ENCODE results near the gene KCNJ18.
A peak's percentile ranks its signal among the peaks of the same experiment; 100 is the strongest.
"Not testable (repeated sequence)": the region's sequence is repeated elsewhere in the genome, so short reads cannot be mapped to it uniquely, and the experiment has no call there.

The KCNJ18 gene

GRCh38 chr17:21671437-21671836 lies 20.9 kb upstream of the KCNJ18 start:
- not testable (repeated sequence) for DNase-seq

DNA sequence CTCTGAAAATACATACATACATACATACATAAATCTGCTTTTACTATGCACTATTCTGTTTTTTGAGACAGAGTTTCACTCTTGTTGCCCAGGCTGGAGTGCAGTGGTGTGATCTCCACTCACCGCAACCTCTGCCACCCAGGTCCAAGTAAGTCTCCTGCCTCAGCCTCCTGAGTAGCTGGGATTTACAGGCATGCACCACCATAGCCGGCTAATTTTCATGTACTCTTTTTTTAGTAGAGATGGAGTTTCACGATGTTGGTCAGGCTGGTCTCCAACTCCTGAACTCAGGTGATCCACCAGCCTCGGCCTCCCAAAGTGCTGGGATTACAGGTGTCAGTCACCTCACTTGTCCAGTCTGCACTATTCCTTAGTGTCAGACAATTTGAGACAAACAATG lies 20.5 kb upstream of the KCNJ18 start:
- DNase-seq = not testable (repeated sequence)

- not testable (repeated sequence) for DNase-seq
Measured at GRCh38 chr17:21673451-21674241, 18.7 kb upstream of the KCNJ18 start.

DNA sequence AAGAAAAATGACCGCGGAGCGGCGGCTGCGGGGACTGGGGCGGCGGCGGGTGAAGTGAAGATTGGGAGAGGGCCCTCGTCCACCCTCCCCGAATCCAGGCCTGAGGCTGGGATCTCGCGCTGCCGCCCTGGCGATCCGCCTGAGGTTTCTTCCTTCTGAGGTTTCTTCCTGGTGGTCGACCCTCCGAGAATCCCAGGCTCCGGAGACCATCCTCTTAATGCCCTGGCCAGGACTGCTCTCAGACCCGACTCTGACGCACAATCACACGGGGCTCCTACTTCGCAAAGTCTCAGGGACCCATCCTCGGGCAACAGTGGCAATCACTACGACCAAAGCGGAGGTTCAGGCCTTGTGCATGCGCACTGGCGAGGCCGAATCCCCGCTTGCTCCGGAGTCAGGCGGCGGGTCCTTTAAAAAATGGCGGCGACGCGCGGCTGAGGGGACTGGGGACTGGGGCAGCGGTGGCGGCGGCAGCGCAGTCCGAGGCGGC lies 18.0 kb upstream of the KCNJ18 start:
- no peak for DNase-seq

DNA sequence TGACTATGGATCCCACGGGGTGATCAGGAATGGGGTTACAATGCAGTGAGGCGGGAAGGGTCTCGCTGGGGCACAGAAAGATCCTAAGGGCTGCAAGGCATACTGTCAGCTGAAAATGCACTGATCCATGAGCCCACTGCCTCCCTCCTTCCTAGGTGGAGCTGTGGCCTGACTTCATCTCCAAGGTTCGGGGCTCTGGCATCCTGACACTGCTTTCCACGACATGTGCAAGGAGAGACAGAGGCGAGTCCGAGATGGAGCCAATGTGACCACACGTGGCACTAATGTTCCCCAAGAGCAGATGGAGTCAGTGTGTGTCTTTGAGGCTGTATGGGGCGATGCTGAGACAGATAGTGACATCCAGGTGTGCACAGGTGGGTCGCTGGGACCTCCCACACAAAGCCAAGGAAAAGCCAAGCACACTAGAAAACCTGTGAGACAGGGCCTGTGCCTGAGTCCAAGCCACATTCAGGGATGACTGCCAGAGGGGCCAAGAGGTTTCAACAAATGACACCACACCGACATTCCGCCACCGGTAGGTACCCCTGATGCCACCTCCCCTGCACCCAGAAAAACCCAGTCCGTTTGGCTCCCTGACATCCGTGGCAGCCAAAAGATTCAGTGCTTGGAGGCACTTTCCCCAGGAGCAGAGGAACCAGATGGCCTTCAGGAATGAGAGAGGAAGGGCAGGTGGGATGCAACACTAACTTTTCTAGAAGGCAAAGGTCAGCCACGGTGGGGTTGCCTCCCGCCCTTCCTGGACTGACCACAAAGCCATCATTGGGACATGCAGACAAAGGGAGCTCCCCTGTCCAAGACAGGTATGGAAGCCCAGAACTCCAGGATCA lies 17.2 kb upstream of the KCNJ18 start:
- DNase-seq = not testable (repeated sequence)

GRCh38 chr17:21675739-21676130 lies 16.6 kb upstream of the KCNJ18 start:
- DNase-seq = not testable (repeated sequence)

DNA sequence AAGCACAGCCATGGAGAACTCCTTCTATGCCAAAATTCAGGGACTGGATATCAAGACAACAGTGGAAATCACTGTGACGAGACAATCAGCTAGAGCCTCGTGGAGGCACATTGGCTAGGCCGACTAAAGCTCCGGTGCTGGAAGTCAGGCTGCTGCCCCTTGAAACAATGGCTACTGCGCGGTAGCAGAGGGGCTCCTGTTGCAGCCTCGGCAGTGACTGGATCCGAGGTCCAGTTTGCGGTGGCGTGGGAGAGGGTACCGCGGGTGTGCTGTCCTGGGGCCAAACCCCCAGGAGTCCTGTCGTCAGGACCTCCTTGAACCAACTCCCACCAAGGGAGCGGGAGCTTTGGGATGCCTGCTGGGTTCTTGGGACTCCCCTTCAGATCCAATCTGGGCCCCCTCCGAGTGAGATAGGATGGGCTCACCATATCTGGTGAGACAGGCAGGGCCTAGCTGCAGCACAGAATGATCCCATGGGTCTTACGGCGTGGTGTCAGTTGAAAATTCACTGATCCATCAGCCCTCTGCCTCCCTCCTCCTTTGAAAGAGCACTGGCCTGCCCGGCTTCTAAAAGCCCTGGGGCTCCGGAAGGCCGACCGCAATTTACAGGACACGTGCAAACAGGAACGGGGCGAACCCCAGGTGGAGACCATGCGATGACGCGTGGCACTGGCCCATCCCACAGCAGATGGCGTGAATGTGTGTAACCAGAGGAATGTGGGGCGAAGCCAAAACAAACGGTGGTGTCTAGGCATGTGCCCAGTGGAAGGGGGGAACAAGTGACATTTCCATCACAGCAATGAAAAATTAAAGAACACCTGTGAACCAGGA lies 15.8 kb upstream of the KCNJ18 start:
- peak in 1 of 14 donors; percentile 25 for DNase-seq

- no peak for DNase-seq
Measured at GRCh38 chr17:21677126-21677910, 15.0 kb upstream of the KCNJ18 start.

DNA sequence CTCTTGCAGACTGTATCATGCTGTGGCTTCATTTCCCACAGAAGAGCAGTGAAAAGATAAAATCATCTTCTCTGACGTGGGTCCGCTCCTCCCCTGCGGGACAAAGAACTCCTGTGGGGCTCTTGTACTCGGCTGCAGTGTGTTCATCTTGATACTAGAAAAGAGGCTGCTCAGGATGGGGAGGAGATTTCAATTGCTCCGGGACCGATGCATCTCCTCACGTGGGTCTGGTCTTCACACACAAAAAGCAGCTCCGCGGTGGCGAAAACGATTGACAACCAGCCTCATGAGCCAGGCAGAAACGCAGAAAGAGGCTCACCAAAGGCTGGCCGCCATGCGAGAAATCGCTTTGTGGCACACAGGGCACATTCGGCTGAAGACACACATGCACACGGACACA lies 14.4 kb upstream of the KCNJ18 start:
- no peak for DNase-seq

DNA sequence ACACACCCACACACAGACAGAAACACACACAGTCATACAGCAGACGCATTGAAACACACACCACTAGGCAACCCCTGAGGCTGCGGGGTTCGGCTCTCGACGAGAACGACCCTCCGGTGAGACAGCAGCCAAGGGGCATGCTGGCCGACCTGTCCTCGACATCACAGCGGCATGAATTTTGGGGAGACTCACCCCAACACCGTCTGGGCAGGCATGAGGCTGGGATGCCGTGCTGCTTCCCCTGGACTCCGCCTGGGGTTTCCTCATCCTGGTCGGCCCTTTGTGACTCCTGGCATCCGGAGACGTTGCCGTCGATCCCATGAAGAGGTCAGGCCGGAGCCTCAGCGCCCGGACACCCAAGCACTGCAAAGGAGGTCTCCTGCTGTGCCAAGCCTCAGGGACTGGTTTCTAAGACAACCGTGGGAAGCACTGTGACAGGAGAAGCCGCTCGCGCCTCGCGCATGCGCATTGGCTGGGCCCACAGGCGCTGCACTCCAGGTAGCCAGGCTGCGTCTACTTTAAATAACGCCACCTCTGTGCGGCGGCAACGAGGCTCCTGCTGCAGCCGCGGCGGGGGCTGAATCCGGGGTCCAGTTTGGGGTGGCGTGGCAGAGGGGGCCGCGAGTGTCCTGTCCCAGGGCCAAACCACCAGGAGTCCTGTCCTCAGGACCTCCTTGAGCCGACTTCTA lies 13.8 kb upstream of the KCNJ18 start:
- DNase-seq = peak in 2 of 14 donors; percentile 14 to 42

DNA sequence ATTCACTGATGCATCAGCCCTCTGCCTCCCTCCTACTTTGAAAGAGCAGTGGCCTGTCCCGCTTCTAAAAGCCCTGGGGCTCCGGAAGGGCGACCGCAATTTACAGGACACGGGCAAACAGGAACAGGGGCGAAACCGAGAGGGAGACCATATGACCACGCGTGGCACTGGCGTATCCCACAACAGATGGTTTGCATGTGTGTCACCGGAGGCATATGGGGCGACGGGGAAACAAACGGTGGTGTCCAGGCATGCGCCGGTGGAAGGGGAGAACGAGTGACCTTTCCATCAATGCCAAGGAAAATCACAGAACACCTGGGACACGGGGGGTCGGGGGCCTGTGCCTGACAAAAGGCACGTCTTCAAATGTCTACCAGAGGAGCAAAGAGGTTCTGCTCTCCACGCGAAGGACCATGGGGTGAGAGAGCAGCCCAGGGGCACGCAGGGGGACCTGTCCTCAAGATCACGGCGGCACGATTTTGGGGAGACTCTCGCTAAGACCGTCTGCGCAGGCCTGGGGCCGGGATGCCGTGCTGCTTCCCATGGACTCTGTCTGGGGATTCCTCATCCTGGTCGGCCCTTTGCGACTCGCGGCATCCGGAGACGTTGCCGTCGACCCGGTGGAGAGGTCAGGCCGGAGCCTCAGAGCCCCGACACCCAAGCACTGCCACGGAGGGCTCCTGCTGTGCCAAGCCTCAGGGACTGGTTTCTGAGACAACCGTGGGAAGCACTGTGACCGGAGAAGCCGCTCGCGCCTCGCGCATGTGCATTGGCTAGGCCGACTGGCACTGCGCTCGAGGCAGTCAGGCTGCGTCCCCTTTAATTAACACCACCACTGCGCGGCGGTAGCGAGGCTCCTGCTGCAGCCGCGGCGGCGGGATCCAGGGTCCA lies 12.8 kb upstream of the KCNJ18 start:
- no peak for DNase-seq

GRCh38 chr17:21680366-21680765 lies 12.0 kb upstream of the KCNJ18 start:
- no peak for DNase-seq

DNA sequence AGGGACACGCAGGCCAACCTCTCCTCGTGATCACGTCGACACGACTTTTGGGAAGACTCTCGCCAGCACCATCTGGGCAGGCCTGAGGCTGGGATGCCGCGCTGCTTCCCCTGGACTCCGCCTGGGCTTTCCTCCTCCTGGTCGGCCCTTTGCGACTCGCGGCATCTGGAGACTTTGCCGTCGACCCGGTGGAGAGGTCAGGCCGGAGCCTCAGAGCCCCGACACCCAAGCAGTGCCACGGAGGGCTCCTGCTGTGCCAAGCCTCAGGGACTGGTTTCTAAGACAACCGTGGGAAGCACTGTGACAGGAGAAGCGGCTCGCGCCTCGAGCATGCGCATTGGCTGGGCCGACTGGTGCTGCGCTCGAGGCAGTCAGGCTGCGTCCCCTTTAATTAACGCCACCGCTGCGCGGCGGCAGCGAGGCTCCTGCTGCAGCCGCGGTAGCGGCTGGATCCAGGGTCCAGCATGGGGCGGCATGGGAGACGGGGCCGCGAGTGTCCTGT lies 11.4 kb upstream of the KCNJ18 start:
- not testable (repeated sequence) for DNase-seq

DNA sequence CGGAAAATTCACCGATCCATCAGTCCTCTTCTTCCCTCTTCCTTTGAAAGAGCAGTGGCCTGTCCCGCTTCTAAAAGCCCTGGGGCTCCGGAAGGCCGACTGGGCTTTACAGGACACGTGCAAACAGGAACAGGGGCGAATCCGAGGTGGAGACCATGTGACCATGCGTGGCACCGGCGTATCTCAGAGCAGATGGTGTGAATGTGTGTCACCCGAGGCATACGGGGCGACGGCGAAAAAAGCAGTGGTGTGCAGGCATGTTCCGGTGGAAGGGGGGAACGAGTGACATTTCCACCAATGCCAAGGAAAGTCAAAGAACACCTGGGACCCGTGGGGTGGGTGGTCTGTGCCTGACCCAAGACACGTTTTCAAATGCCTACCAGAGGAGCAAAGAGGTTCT lies 10.7 kb upstream of the KCNJ18 start:
- DNase-seq = not testable (repeated sequence)

- DNase-seq = not testable (repeated sequence)
Measured at GRCh38 chr17:21682130-21682529, 10.2 kb upstream of the KCNJ18 start.

DNA sequence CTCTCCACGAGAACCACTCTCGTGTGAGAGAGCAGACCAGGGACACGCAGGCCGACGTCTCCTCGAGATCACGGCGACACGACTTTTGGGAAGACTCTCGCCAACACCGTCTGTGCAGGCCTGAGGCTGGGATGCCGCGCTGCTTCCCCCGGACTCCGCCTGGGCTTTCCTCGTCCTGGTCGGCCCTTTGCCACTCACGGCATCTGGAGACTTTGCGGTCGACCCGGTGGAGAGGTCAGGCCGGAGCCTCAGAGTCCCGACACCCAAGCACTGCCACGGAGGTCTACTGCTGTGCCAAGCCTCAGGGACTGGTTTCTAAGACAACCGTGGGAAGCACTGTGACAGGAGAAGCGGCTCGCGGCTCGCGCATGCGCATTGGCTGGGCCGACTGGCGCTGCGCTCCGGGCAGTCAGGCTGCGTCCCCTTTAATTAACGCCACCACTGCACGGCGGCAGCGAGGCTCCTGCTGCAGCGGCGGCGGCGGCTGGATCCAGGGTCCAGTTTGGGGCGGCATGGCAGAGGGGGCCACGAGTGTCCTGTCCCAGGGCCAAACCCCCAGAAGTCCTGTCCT lies 9.1 kb upstream of the KCNJ18 start:
- not testable (repeated sequence) for DNase-seq

GRCh38 chr17:21683897-21684296 lies 8.4 kb upstream of the KCNJ18 start:
- DNase-seq = not testable (repeated sequence)

- not testable (repeated sequence) for DNase-seq
Measured at GRCh38 chr17:21684384-21684783, 7.9 kb upstream of the KCNJ18 start.

GRCh38 chr17:21685061-21685795 lies 7.1 kb upstream of the KCNJ18 start:
- not testable (repeated sequence) for DNase-seq
